Right ventricle myocardium superior (tissue), 1 donor: ENCODE data around the gene SPSB2. TPM values are rescaled to one million over a fixed set of nuclear protein-coding genes. Genes with fewer than 3 reads are reported as not detected.

Experiments used
- ATAC-seq: fragments of 200-7000 bp; cut with Tn5 transposase; one replicate; pipeline ENCODE4 v1.9.1; 2020; ENCODE audit warnings: mild to moderate bottlenecking; ENCODE audit not compliant: poor library complexity
- DNase-seq: peaks from one replicate; pipeline ENCODE4 v3.0.0-alpha.2; 2020
- intact Hi-C: fragments of 100-400 bp; cut with DNase I; formaldehyde crosslinking; loops from one replicate; pipeline ENCODE4 v1.11.2; 2022
- total RNA-seq: library from RNA; stranded (reverse); fragmentation: NEBNext Ultra II Directional; extraction: Animal tissue kit (Norgen Biotek cat#: 25700); gene quantifications from one replicate; pipeline ENCODE4 v1.2.1, GENCODE V29; 2021
- donor health status: DM: no; HTN: yes; CAD: no; lungs with severe emphysema.

Gene SPSB2
- total RNA-seq, 1 donor from 2014 or later, result 3.2 TPM

DNA sequence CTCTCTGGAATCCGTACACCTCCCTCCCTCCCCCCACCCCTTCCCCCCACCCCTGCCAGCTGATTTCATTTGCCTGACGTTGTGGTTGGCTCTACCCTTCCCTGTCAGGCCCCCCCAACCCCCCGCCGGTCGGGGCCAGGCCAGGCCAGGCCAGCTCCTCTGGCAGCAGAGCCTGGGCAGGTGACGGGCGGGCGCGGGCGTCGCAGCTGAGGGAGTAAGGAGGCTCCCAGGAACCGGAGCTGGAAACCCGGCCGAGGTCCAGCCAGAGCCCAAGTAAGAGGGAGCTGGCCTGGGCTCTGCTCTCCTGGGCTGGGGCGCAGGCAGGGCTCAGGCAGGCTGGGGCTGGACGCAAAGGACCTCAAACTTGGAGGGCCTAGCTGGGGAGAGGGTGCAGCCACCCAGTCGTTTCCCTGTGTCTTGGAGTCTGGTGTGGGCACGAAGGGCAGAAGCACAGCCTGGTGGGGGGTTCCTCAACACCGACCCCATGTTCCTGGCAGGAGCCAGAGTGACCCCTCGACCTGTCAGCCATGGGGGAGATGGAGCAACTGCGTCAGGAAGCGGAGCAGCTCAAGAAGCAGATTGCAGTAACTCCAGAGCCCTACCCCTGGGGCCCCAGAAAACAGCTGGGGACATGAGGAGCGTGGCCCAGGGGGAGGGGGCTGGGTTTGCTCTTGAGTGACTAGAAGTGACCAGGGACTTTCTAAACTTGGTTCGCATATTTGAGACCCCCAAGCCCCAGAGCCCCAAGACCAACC, 32.2 kb downstream of the SPSB2 start, which contains the start of gene GNB3:
GNB3 (plus strand) TSS at position 165 of the 755 bp plus-strand sequence; CDS start at position 528, 363 bp downstream.
- peak; percentile 41 for ATAC-seq
- DNase-seq, result no peak
- intact Hi-C loops, result no loop called here

DNA sequence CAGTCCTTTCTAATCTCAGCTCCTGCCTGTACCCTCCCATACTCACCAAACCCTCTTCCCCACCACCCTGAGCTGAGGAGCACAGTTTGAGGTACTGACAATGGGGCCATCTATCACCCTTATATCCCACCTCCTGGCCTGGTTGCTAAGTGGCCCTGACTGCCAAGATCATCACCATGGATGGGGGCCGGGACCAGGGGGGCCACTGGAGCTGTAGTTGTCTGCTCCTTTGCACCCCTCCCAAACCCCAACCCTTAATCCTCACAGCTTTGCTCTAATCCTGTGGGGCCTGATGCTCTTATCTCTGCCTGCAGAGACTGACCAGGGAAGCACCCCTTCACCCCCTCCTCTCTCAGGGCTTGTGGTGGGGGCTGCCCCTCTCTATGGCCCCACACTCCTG, 32.8 kb downstream of the SPSB2 start:
- ATAC-seq, result no peak
- no peak for DNase-seq
- intact Hi-C loops, result no loop called here

DNA sequence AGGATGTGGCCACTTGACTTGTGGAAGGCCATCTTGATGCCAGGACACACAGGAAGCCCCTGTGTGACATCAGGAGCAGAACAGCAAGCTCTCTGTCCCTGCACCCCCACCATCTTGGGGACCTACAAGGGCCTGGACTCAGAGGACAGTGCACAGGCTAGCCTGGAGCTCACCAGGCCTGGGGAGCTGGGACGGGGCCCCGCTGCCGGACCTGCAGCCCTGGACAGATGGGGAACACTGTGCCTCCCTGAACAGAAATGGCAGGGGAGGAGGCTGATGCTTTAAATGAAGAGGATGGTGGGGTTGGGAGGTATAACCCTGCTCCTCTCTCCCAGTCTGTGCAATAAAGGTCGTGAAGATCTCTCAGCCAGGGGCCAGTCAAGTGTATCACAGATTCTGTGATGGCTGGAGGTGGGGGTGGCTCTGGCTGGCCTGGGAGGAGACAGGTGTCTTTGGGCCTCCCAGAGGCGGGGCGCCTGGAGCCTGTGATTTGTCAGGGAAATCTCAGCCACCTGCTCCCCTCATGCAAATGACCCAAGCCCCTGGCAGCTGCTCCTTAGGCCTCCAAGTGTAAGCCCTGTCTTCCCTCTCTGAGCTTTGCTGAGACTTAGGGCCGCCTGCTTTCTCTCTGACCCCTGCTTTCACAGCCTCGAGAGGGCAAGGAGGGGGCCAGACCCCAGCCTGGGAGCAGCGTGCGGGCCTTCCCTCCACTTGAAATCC, 33.5 kb downstream of the SPSB2 start:
- DNase-seq (no peak), ATAC-seq (no peak)
- intact Hi-C loops, result no loop called here

DNA sequence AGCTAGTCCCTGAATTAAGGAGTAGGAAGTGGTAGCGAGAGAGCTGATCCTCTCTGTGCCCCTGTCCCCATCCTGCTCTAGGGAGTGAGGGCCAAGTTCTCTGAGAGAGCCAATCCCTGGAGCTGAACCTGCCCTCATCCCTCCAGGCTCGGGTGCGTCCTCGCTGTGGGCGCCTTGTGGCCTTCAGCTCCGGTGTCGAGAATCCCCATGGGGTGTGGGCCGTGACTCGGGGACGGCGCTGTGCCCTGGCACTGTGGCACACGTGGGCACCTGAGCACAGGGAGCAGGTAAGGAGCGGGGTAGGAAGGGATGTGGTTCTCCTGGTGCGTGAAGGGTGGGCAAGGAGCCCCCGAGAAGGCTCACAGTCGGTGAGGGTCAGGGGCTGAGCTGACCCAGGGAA, 34.2 kb downstream of the SPSB2 start:
- intact Hi-C loops, result no loop called here
- DNase-seq, result no peak

DNA sequence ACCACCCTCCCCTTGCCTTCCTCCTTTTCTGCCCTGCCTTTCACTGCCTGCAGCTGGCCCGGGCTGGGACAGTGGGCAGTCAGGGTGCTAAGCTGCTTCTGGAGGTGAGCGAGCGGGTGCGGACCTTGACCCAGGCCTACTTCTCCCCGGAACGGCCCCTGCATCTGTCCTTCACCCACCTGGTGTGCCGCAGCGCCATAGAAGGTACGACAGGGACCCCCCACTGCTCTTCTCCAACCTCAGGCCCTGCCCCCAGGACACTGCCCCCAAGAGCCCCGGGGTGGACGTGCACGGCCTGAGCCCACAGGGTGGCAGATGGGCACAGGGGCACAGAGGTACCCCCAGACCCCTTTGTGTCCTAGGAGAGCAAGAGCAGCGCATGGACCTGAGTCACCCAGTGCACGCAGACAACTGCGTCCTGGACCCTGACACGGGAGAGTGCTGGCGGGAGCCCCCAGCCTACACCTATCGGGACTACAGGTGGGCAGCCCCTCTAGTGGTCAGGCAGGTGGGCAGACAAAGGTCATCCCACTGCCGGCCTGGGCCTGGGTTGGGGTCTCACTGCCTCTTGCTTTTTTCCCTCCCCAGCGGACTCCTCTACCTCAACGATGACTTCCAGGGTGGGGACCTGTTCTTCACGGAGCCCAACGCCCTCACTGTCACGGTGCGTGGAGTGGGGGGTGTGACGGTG, 35.6 kb downstream of the SPSB2 start:
- DNase-seq, result peak; percentile 23
- no peak for ATAC-seq
- intact Hi-C loops, result no loop called here

More for the DNA sequence above, 34.2 kb downstream of the SPSB2 start:
- no peak for ATAC-seq

DNA sequence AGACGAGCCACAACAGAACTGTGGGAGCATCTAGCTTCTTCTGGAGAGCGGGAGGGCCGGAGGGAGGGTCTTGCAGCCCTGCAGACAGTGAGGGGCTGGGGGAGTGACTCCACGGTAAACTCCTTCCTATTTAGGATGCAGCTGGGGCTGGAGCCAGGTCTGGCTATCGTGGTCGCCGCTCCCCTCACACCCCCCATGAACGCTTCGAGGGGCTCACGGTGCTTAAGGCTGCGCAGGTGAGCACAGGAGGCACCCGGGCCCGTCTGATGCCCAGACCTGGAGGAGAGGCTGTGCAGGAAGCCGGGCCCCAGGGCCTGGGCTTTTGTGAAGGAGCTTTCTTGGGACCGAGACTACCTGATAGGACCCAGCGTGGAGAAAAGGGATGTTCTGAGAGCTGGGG, 36.3 kb downstream of the SPSB2 start:
- intact Hi-C loops, result no loop called here
- DNase-seq (peak; percentile 22), ATAC-seq (no peak)

DNA sequence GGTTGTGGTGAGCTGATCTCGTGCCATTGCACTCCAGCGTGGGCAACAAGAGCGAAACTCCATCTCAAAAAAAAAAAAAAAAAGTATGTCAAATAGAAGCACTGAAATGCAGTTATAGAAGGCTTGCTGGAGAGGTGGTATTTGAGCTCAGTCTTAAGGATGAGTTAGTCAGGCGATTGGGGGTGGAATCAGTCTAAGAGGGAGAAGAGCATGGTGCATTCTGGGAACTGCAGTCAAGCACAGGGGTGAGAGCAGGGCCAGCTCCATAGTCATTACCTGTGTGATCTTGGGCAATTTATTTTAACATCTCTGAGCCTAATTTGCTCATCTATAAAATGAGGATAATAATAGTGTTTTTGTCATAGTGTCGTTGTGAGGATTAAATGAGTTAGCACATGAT, 38.2 kb downstream of the SPSB2 start:
- no peak for DNase-seq
- intact Hi-C loops, result no loop called here
- ATAC-seq, result no peak

DNA sequence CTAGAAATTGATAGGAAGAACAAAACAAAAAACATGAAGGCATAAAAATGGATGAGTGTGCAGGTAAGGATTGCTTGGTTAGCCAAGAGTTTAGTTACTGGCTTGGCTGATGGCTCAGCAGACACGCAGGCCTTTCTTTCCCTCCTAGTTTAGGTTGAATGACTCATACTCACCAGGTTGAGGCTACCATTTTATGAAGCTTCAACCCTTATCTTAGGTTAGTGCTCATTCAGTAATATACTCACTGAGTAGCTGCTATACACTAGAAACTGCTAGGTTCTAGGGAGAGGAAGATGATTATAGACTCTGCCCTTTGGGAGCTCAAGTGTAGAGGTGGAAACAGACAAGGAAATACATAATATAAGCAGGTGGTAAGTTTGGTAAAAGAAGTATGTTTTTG, 38.8 kb downstream of the SPSB2 start:
- intact Hi-C loops, result no loop called here
- ATAC-seq, result no peak
- no peak for DNase-seq

DNA sequence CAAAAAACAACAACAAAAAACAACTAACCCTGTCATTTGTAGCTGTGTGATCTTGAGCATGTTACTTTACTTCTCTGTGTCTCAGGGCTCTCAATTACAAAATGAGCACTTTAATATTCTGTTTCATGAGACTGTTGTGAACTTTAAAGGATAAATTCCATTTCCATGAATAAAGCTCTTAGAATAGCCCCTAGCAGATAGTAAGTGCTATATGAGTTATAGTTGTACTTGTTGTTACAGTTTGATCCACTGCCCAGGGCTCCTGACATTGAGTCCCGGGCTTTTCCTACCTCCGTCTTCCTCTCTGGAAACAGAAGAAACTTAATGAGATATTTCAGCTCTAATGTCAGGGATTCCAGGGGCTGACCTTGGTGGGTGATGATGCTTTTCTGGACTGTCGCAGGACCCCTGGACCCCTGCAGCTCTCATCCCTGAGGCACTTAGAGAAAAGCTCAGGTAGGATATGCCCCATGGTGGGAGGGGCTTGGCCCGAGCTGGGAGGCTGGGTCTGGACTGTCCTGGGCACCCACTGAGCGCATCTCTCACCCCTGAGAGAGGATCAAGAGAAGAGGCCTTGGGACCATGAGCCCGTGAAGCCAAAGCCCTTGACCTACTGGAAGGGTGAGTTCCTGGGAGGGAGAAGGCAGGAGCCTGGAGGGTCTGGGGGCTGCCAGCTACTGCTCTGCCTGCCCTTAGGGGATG, 39.8 kb downstream of the SPSB2 start:
- ATAC-seq (peak; percentile 36), DNase-seq (no peak)
- intact Hi-C loops, result no loop called here

DNA sequence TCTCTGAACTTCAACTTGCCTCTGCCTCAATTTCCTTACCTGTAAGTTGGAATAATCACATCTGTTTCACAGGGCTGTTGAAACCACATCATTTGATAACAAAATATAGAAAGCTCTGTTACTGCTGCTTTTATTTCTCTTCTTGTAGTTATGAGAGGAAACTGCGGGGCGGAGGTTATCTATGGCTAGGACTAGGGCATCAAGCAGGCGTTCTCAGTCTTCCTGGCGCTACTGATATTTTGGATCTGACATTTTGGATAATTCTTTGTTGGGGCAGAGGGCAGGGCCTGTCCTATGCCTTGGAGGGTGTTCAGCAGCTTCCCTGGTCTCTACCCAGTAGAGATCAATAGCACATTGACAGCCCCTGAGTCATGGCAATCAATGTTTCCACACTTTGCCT, 41.0 kb downstream of the SPSB2 start:
- ATAC-seq, result no peak
- DNase-seq, result no peak
- intact Hi-C loops, result no loop called here

DNA sequence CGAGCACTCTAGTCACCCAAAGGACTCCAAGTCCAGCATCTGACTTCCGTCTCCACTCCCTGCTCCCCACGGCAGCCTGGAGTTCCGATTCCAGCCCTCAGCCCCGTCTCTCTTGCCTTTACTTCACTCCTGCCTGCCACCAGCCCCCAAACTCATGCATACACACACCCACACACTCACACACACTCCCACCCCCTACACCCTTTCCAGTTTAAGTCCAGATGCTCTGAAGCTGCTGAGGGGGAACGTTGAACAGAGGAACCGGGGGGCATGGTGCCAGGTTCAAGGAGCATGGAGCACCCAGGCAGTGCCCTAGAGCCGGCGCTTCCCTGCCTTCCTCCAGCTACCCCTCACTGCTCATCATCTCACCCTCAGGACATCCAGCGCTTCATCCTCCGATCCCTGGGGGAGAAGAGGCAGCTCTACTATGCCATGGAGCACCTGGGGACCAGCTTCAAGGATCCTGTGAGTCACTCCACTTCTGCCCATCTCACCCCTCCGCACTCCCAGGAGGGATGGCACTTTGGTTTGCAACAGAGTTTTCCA, 41.6 kb downstream of the SPSB2 start:
- ATAC-seq (no peak), DNase-seq (no peak)
- intact Hi-C loops, result no loop called here

DNA sequence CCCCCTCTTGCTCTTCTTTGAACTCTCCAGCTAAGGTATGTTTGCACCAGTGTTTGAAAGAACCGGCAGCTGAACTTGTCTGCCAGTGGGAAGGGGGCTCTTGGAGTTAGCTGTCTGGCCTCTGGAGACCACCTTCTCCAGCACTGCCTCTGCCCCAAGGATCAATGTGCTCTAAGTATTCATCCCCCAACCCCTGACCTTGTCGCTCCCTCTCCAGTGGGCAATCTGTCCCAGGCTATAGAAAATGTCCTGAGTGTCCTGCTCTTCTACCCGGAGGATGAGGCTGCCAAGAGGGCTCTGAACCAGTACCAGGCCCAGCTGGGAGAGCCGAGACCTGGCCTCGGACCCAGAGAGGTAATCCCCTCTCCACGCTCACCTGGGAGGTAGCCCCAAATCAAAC, 42.1 kb downstream of the SPSB2 start:
- ATAC-seq (no peak), DNase-seq (no peak)
- intact Hi-C loops, result no loop called here

DNA sequence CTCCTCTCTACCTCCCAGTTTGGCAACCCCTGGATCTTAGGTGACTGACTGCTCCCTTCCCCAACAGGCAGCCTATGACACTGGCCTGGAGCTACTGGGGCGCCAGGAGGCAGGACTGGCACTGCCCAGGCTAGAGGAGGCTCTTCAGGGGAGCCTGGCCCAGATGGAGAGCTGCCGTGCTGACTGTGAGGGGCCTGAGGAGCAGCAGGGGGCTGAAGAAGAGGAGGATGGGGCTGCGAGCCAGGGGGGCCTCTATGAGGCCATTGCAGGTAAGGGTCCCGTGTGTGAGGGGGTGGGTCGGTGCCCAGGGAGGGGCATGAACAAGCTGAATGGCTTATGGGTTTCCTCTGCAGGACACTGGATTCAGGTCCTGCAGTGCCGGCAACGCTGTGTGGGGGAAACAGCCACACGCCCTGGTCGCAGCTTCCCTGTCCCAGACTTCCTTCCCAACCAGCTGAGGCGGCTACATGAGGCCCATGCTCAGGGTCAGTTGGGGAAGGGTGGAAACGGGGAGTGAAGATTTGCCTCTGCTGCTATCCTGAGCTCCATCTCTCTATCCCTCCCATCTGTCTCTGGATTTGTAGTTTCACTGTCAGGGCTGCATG, 42.7 kb downstream of the SPSB2 start:
- intact Hi-C loops, result no loop called here
- ATAC-seq (no peak), DNase-seq (no peak)

DNA sequence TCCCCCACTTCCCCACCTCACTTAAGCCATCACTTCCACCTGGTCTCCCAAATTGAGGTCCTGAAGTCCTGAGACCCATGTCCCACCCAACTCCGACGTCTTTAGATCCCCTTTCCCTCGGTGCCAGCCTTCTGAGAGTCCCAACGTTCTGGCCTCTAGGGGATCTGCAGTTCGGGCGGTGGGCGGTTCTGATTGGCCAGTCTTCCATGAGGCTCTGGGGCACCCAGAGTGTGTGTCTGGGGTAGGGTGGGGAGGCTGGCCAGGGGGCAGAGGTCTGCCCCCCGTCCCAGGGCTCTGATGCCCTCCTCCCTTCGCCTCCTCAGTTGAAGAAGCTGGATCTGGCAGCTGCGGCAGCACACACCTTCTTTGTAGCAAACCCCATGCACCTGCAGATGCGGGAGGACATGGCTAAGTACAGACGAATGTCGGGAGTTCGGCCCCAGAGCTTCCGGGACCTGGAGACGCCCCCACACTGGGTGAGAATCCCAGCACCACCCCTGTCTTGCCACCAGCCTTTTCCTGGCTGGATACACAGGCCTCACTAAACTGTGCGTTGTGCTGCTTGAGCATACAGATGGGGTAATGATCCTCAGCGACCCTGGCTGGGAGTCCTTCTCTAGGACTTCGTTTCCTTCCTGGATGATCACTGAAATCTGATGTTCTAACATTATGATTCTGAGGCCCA, 43.4 kb downstream of the SPSB2 start:
- DNase-seq (no peak), ATAC-seq (peak; percentile 4)
- intact Hi-C loops, result loop anchor here (5.0 kb wide), 2 partner anchors 77 to 92 kb away; partner anchors contain the start of gene MLF2

DNA sequence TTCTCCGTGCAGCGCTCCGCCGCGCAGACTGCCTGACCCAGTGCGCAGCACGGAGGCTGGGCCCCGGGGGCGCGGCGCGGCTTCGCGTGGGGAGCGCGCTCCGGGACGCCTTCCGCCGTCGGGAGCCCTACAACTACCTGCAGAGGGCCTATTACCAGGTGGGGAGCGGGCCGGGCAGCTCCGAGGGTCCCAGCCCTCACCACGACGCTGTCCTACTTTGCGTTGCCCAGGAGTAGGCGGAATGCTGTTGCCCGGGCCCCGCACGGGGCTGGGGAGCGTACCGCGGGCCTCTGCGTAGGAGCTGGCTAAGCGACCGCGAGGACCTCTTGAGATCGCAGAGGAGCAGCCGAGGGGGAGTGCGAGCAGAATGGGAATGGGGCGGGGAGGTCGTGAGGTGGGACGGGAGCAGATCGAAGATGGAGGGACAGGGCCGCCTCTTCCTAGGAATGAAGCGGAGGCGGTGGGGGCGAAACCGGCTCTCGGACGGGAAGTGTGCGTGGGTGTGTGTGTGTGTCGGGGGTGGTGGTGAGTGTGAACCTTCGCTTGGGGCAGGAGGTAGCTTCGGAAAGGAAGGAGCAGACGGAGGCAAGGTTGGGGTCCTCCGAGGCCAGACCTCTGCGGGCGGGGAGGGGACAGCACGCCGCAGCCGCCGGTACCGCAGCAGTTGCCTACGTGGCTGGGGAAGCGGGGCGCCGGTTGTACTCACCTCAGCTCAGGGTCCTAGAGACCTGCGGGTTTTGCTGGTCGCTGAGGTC, 44.1 kb downstream of the SPSB2 start:
- DNase-seq (peak; percentile 54), ATAC-seq (peak; percentile 32)
- intact Hi-C loops, result loop anchor here (5.0 kb wide), 2 partner anchors 77 to 92 kb away; partner anchors contain the start of gene MLF2

DNA sequence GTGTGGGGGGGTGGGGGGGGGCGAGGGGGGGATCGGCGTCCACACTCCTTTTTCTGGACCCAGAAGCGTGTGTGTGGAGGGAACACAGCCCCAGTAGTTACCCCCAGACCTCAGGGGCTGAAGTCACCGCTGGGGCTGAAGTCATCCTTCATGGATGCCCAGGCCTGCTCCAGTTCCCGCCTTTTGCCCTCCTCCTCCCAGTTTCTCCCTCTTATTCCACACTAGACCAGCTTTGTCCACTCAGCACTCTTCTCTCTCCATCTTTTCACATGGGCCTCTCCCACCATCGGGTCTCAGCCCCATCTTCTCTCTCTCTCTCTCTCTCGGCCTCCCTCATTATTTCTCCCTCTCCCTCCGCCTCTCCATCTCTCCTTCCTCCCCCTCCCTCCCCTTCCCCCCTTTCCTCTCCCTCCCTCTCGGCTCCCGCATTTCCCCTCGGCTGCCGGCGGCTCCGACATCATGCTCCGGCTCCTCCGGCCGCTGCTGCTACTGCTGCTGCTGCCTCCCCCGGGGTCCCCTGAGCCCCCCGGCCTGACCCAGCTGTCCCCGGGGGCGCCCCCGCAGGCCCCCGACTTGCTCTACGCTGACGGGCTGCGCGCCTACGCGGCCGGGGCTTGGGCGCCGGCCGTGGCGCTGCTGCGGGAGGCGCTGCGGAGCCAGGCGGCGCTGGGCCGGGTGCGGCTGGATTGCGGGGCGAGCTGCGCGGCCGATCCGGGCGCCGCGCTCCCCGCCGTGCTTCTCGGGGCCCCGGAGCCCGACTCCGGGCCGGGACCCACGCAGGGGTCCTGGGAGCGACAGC, 44.9 kb downstream of the SPSB2 start, which contains the start of gene P3H3:
P3H3 (plus strand) TSS at position 426 of the 799 bp plus-strand sequence; CDS start at position 460, 34 bp downstream.
- intact Hi-C loops, result loop anchor here (5.0 kb wide), 2 partner anchors 76 to 91 kb away; partner anchors contain the start of gene MLF2
- DNase-seq, result peak; percentile 58

More for the DNA sequence above, 44.9 kb downstream of the SPSB2 start, which contains the start of gene P3H3:
- ATAC-seq, result peak; percentile 33
